CD4-positive, CD25-positive, alpha-beta regulatory T cell (primary cell): ENCODE data around the gene PAGE2B. TPM values are rescaled to one million over a fixed set of nuclear protein-coding genes. Genes with fewer than 3 reads are reported as not detected.

Experiments
- polyA plus RNA-seq, 4 donors: library from polyadenylated mRNA; unstranded; fragments of 300-500 nt; fragmentation: Illumina TruSeq; gene quantifications; one replicate each; pipeline ENCODE4 v1.2.3, GENCODE V29; 2021
- total RNA-seq: library from RNA; stranded (reverse); gene quantifications from one replicate; pipeline ENCODE4 v1.2.3, GENCODE V29; 2022

Gene PAGE2B
- total and polyA plus RNA-seq, 5 donors from 2014 or later = not detected

Other genes with a start within 250 kb of the PAGE2B start
- 0.47 TPM for gene TRO, start 154.2 kb upstream of the PAGE2B start, total RNA-seq
- gene TRO, start 154.2 kb upstream of the PAGE2B start, polyA plus RNA-seq = under 1 TPM in 2 of 4 donors, not detected in 2; 0.17 to 0.44 TPM
- 0.35 TPM for gene PFKFB1, start 80.8 kb upstream of the PAGE2B start, total RNA-seq
- gene PFKFB1, start 80.8 kb upstream of the PAGE2B start, polyA plus RNA-seq = under 1 TPM in 2 of 4 donors, not detected in 2; 0.09 to 0.40 TPM
- gene APEX2, start 74.7 kb upstream of the PAGE2B start, total RNA-seq = 9.4 TPM
- gene APEX2, start 74.7 kb upstream of the PAGE2B start, polyA plus RNA-seq = 10 to 100 TPM; 16.5 to 21.6 (median 18.7) TPM
- not detected for gene ALAS2, start 44.1 kb upstream of the PAGE2B start, total RNA-seq
- gene ALAS2, start 44.1 kb upstream of the PAGE2B start, polyA plus RNA-seq = not detected
- gene PAGE2, start 14.0 kb downstream of the PAGE2B start, total RNA-seq = not detected
- gene PAGE2, start 14.0 kb downstream of the PAGE2B start, polyA plus RNA-seq = not detected
- not detected for gene PAGE5, start 145.3 kb downstream of the PAGE2B start, total RNA-seq
- 1 to 10 TPM in 2 of 4 donors, under 1 TPM in 1, not detected in 1; 0.66 to 3.3 (median 2.6) TPM for gene PAGE5, start 145.3 kb downstream of the PAGE2B start, polyA plus RNA-seq
- gene PAGE3, start 189.9 kb downstream of the PAGE2B start, total RNA-seq = not detected
- gene PAGE3, start 189.9 kb downstream of the PAGE2B start, polyA plus RNA-seq = not detected